ENCODE data around the gene MVD. TPM values are rescaled to one million over a fixed set of nuclear protein-coding genes. Genes with fewer than 3 reads are reported as not detected.
"Not testable (repeated sequence)": the region's sequence is repeated elsewhere in the genome, so short reads cannot be mapped to it uniquely, and the experiment has no call there.

MVD gene
- total RNA-seq, 1 donor from 2014 or later = 48.8 TPM

GRCh38 chr16:88624481-88624880 is 38.4 kb downstream of the MVD start:
- no peak for DNase-seq

GRCh38 chr16:88623858-88624257 is 39.0 kb downstream of the MVD start:
- DNase-seq = no peak

- no peak for DNase-seq
Measured at GRCh38 chr16:88622866-88623265, 40.0 kb downstream of the MVD start.

GRCh38 chr16:88622125-88622524 is 40.8 kb downstream of the MVD start:
- DNase-seq = no peak

- DNase-seq = no peak
Measured at GRCh38 chr16:88619859-88620815, 42.8 kb downstream of the MVD start.

GRCh38 chr16:88618956-88619667 is 43.8 kb downstream of the MVD start:
- no peak for DNase-seq

GRCh38 chr16:88618182-88618955 is 44.5 kb downstream of the MVD start:
- no peak for DNase-seq

- no peak for DNase-seq
Measured at GRCh38 chr16:88617268-88618031, 45.4 kb downstream of the MVD start.

- DNase-seq = no peak
Measured at GRCh38 chr16:88616736-88617135, 46.2 kb downstream of the MVD start.

- DNase-seq = no peak
Measured at GRCh38 chr16:88616320-88616719, 46.6 kb downstream of the MVD start.

- no peak for DNase-seq
Measured at GRCh38 chr16:88614818-88615580, 47.9 kb downstream of the MVD start.

GRCh38 chr16:88613911-88614817 is 48.7 kb downstream of the MVD start:
- DNase-seq = no peak

GRCh38 chr16:88613293-88613692 is 49.6 kb downstream of the MVD start:
- DNase-seq = no peak

- no peak for DNase-seq
Measured at GRCh38 chr16:88610909-88611812, 51.7 kb downstream of the MVD start.

- no peak for DNase-seq
Measured at GRCh38 chr16:88610080-88610479, 52.8 kb downstream of the MVD start.

GRCh38 chr16:88609426-88609825 is 53.5 kb downstream of the MVD start:
- DNase-seq = not testable (repeated sequence)

GRCh38 chr16:88608076-88608475 is 54.8 kb downstream of the MVD start:
- DNase-seq = no peak

GRCh38 chr16:88606148-88606757 is 56.6 kb downstream of the MVD start:
- DNase-seq = no peak

Measured in occipital lobe (tissue), 2 donors.